ENCODE data around the gene S100A5.
A peak's percentile ranks its signal among the peaks of the same experiment; 100 is the strongest.

S100A5 gene

DNA sequence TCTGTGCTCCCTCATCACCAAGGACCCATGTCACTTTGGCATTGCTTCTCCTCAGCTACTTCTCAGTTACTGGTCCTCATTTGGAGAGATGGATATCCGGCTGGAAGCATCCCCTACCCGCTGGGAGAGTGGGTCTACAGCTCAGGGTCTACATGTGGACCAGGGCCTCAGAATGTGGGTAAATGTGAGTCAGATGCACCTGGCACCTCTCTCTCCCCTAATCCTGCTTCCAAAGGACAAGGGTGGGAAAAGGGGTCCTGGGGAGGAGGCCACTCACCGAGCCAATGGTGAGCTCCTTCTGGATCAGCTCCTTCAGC lies 5.9 kb downstream of the S100A5 start:
- DNase-seq (ENCODE audit: low read depth) = no peak
- H3K4me3 ChIP-seq (replicated peaks; ENCODE audit: low read depth, low read length) = peak overlapping the region; percentile 67

DNA sequence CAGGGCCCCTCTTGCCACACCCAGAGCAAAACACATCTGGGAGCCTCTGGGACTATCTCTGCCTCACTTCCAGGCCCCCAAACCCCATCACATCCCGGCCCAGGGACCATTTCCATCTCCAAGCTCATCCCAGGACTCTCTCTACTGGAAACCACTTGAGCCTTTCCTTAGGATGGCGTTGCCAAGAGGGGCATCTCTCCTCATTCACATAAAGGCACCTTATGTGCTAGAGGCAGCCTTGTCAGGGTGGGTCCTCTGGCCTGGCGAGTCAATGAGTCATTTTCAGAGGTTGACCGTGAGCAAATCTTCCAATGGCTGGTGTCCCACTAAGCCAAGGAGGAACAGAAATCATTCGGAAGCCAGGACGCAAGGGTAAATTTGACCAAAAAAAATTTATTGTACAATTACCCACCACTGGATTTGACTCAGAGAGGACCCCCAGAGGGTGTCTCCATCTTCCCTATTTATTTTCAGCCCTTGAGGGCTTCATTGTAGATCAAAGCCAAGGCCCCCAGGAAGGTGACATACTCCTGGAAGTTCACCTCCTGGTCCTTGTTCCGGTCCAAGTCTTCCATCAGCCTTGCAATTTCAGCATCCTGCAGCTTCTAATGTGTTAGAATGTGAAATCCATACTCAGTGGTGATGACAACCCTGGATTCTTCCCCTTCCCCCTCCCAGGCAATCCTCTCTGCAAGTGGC lies 6.4 kb downstream of the S100A5 start:
- DNase-seq (ENCODE audit: low read depth) = no peak
- peak overlapping the region; percentile 67 for H3K4me3 ChIP-seq (replicated peaks; ENCODE audit: low read depth, low read length)
- TF ChIP-seq, protein P1, sequence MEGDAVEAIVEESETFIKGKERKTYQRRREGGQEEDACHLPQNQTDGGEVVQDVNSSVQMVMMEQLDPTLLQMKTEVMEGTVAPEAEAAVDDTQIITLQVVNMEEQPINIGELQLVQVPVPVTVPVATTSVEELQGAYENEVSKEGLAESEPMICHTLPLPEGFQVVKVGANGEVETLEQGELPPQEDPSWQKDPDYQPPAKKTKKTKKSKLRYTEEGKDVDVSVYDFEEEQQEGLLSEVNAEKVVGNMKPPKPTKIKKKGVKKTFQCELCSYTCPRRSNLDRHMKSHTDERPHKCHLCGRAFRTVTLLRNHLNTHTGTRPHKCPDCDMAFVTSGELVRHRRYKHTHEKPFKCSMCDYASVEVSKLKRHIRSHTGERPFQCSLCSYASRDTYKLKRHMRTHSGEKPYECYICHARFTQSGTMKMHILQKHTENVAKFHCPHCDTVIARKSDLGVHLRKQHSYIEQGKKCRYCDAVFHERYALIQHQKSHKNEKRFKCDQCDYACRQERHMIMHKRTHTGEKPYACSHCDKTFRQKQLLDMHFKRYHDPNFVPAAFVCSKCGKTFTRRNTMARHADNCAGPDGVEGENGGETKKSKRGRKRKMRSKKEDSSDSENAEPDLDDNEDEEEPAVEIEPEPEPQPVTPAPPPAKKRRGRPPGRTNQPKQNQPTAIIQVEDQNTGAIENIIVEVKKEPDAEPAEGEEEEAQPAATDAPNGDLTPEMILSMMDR (IDR thresholded peaks at IDR 0.05; ENCODE audit: low read length, missing control alignments) = no peak

More for the DNA sequence above, 5.9 kb downstream of the S100A5 start:
- TF ChIP-seq, protein P1 (IDR thresholded peaks at IDR 0.05; ENCODE audit: low read length, missing control alignments) = no peak

DNA sequence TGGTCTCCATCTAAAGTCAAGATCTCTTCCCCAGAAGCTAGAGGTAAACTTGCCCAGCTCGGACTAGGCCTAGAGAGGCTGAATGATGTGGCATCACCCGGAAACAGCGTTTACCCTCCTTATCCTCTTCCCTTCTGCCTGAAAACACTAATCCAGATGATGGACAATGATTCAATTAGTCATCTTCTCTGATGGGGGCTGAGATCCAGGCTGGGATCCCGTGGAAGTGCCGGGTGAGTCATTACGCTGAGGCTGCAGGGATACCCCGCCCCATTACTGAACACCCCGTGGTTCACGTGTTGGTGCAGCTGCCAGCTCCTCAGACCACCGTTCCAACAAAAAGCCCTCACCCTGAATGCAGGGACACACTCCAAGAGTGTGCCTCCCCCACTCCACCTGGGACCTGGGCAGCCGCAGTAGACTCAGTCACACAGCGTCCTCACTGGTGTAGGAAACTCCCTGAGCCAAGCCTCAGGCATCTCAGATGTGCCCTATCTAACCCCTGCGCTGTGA lies 7.0 kb downstream of the S100A5 start:
- H3K4me3 ChIP-seq (replicated peaks; ENCODE audit: low read depth, low read length) = peak overlapping the region; percentile 67
- peak; percentile 81 for DNase-seq (ENCODE audit: low read depth)
- TF ChIP-seq, protein P1 (IDR thresholded peaks at IDR 0.05; ENCODE audit: low read length, missing control alignments) = no peak

DNA sequence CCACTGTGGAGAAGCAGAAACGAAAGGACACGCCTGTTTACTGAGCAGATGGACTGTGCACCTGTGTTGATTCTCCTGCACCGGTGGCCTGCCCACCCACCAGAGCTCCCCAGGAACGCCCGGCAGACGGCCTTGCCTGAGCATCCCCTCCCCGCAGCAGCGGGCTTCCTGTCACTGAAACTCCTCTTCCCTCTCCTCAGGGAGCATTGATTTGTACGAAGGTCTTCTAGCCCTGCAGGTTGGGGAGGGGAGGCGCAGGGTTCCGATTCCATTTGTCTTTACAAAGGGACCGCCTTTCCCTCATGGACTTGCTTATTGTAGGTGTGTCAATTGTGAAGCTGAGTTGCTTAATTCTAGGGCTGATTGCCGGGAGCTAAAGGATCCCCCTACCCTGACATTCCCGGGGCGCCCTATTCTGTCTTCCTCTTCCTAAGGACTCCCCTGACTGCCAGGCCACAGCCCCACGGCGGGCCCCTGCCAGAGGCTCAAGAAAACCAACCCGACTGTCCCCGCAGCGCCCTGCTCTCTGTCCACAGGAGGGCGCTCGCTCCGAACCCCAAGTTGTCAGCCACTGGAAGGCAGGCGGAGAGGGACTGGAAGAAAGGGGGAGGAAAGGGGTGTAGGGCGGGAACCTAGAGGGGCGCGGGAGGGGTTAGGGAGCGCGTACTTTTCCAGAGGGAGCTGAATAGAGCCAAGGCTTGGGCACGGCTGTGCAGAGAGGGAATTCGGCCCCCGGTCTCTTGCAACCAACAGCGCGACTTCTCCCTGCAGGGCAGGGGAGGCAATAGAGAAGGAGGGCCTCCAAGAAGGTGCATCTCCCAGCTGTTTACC lies 7.8 kb downstream of the S100A5 start:
- H3K4me3 ChIP-seq (replicated peaks; ENCODE audit: low read depth, low read length) = peak overlapping the region; percentile 67
- TF ChIP-seq, protein P1 (IDR thresholded peaks at IDR 0.05; ENCODE audit: low read length, missing control alignments) = peak; percentile 78
- DNase-seq (ENCODE audit: low read depth) = peak; percentile 83

DNA sequence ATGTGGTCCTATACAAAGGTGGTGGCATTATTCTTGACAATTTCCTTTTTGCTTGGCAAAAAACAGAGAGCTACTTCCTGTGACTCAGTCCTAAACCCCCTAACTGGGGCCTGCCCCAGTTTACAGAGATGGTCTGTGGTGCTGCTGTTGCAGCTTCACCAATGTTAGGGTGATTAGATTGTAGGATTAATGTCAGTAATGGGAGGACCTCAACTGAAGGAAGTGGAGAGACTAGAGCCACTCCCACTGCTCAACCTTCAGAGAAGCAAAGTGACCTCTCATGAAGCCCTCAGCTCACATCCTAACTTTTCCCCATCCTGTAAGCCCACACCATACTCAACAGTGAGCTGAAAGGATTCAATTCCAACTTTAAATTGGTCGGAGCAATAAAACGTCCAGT lies 8.6 kb downstream of the S100A5 start:
- H3K4me3 ChIP-seq (replicated peaks; ENCODE audit: low read depth, low read length) = no peak overlapping the region
- no peak for DNase-seq (ENCODE audit: low read depth)
- TF ChIP-seq, protein P1 (IDR thresholded peaks at IDR 0.05; ENCODE audit: low read length, missing control alignments) = no peak

DNA sequence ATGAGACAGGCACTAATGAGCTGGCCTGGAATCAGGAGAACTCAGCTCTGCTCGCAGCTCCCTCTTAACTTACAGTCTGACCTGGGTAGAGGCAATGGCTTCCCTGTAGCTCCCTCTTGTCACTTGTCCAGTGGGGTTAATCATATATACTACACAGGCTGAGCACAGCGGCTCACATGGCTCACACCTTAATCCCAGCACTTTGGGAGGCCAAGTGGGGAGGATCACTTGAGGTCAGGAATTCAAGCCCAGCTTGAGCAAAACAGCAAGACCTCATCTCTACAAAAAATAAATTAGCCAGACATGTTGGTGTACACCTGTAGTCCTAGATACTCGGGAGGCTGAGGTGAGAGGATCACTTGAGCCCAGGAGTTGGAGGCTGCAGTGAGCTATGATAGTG lies 9.1 kb downstream of the S100A5 start:
- H3K4me3 ChIP-seq (replicated peaks; ENCODE audit: low read depth, low read length) = no peak overlapping the region
- TF ChIP-seq, protein P1 (IDR thresholded peaks at IDR 0.05; ENCODE audit: low read length, missing control alignments) = no peak
- DNase-seq (ENCODE audit: low read depth) = no peak

All from fibroblast of pulmonary artery (primary cell).